Thyroid gland (tissue), 4 donors: ENCODE measurements around the gene FKBP3. TPM values are rescaled to one million over a fixed set of nuclear protein-coding genes. Genes with fewer than 3 reads are reported as not detected.
"Not testable (repeated sequence)": the region's sequence is repeated elsewhere in the genome, so short reads cannot be mapped to it uniquely, and the experiment has no call there.

Source experiments
- DNase-seq, 2 donors: peaks; one replicate each; pipeline ENCODE4 v3.0.0-alpha.2; 2019
- H3K27ac ChIP-seq, 3 donors: fragments of 200-600 bp; sonication (generic); 1 replicate in 2 of 3; 2 replicates in 1 of 3; pipeline ENCODE4 v1.5.1; 2016 to 2019; ENCODE audit warnings: mild to moderate bottlenecking in 1 of 3, moderate library complexity in 1 of 3
- H3K27me3 ChIP-seq: fragments of 200-600 bp; sonication (generic); one replicate; pipeline ENCODE4 v1.5.1; 2019
- H3K36me3 ChIP-seq, 2 donors: fragments of 200-600 bp; sonication (generic); one replicate each; pipeline ENCODE4 v1.5.1; 2016 to 2019
- H3K4me1 ChIP-seq, 2 donors: fragments of 200-600 bp; sonication (generic); one replicate each; pipeline ENCODE4 v1.5.1; 2017 to 2019
- H3K4me3 ChIP-seq, 3 donors: fragments of 200-600 bp; sonication (generic); replicated peaks in 1 of 3; 1 replicate in 2 of 3; 2 replicates in 1 of 3; pipeline ENCODE4 v1.5.1; 2016; ENCODE audit warnings: mild to moderate bottlenecking in 1 of 3
- H3K9me3 ChIP-seq: fragments of 200-600 bp; sonication (generic); one replicate; pipeline ENCODE4 v1.5.1; 2017
- POLR2A ChIP-seq, 2 donors: fragments of 450-650 bp; IDR thresholded peaks; one replicate each; pipeline ENCODE4 v1.6.1; 2017; ENCODE audit warnings: antibody characterized with exemption in 2 of 2, mild to moderate bottlenecking in 2 of 2, moderate library complexity in 1 of 2
- whole genome bisulfite sequencing, 2 donors: methylation state at CpG; one replicate each; pipeline ENCODE4 v1.1.5; 2017; 5-methylcytosine and 5-hydroxymethylcytosine counted together
- intact Hi-C: fragments of 100-400 bp; cut with DNase I; formaldehyde crosslinking; loops from one replicate; pipeline ENCODE4 v1.15.1; 2023
- total RNA-seq, 4 donors: library from RNA; depleted of rRNA; stranded (reverse); fragments of >200 nt; gene quantifications; one replicate each; pipeline ENCODE4 v1.2.3, GENCODE V29; 2016
- TF ChIP-seq, protein P1 (sequence below), 6 experiments: fragments of 200-600 bp in 3 of 6; fragments of 450-650 bp in 3 of 6; sonication (generic) in 3 of 6; IDR thresholded peaks; one replicate each; pipeline ENCODE4 v1.5.1; 2016 to 2019; ENCODE audit warnings: antibody characterized with exemption in 6 of 6, mild to moderate bottlenecking in 2 of 6, inconsistent platforms in 1 of 6, moderate library complexity in 1 of 6

The FKBP3 gene
- total RNA-seq, 4 donors from 2014 or later: 12.3 to 45.1 (median 40.9) TPM

DNA sequence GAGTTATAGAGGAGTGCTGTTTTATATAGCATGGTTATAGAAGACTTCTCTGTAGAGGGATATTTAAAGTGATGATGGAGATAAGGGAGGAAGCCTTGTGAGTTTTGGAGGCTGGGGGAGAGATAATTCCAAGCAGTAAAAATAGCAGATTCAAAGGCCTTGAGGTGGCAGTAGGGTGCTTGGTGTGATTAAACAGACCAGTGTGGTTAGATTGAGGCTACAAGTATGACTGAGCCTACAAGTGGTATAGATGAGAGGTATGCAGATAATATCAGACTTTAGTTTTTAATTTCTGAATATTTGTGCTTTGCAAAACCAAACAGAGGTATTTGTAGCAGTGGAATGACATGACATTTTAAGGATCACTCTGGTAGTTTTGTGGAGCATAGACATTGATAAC lies 21.8 kb upstream of the FKBP3 start:
- no peak overlapping the region for H3K27ac ChIP-seq
- no peak for DNase-seq
- no peaks in the 10 kb centered on the region for H3K9me3 ChIP-seq
- no peaks in the 10 kb centered on the region for H3K27me3 ChIP-seq
- H3K4me1 ChIP-seq: no peaks in the 10 kb centered on the region
- H3K36me3 ChIP-seq: no peaks in the 10 kb centered on the region
- no peak overlapping the region for H3K4me3 ChIP-seq
- intact Hi-C loops: no loop called here
- TF ChIP-seq, protein P1, sequence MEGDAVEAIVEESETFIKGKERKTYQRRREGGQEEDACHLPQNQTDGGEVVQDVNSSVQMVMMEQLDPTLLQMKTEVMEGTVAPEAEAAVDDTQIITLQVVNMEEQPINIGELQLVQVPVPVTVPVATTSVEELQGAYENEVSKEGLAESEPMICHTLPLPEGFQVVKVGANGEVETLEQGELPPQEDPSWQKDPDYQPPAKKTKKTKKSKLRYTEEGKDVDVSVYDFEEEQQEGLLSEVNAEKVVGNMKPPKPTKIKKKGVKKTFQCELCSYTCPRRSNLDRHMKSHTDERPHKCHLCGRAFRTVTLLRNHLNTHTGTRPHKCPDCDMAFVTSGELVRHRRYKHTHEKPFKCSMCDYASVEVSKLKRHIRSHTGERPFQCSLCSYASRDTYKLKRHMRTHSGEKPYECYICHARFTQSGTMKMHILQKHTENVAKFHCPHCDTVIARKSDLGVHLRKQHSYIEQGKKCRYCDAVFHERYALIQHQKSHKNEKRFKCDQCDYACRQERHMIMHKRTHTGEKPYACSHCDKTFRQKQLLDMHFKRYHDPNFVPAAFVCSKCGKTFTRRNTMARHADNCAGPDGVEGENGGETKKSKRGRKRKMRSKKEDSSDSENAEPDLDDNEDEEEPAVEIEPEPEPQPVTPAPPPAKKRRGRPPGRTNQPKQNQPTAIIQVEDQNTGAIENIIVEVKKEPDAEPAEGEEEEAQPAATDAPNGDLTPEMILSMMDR (IDR thresholded peaks at IDR 0.05): no peak
- no peak for TF ChIP-seq POLR2A (IDR thresholded peaks at IDR 0.05)

DNA sequence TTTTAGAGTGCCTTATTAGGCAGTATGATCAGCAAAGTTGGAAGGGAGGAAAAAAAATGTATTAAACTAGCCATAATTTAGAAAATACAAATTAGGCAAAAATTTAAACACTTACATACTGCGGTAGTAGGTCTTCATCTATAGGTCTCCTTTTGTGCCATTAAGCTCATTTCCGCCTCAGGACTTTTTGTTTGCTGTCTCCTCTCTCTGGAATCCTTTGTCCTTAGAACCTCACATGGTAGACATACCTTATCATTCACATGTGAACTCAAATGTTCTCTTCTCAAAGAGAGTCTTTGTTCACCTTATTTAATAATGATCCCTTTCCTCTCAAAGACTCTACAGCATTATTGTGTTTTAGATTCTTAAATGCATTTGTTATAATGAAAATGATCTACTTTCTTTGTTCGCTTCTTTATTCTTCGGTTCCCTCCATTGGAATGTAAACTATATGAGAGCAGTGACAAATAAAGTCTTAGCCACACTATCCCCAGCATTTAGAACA lies 16.2 kb upstream of the FKBP3 start:
- TF ChIP-seq POLR2A (IDR thresholded peaks at IDR 0.05): no peak
- TF ChIP-seq, protein P1 (IDR thresholded peaks at IDR 0.05): no peak
- no peaks in the 10 kb centered on the region for H3K4me1 ChIP-seq
- intact Hi-C loops: no loop called here
- DNase-seq: no peak
- no peak overlapping the region for H3K4me3 ChIP-seq
- WGBS, 2 donors: 96 to 97% methylated on average over 4 of the region's 4 CpGs
- H3K27me3 ChIP-seq: no peaks in the 10 kb centered on the region
- no peak overlapping the region for H3K27ac ChIP-seq
- no peaks in the 10 kb centered on the region for H3K36me3 ChIP-seq
- no peaks in the 10 kb centered on the region for H3K9me3 ChIP-seq

DNA sequence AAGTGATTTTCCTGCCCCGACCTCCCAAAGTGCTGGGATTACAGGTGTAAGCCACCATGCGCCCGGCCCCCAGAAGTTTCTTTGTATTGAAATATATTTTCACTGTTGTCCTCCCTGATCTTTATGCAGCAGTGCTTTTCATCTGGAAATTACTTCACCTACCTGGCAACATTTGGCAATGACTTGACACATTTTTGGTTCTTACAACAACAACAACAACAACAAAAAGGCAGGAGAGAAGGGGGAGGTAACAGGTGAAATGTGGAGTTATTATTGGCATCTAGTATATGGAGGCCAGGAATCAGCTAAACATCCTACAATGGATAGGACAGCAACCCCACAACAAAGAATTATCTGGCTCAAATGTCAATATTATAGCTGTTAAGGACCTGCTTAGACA lies 15.3 kb upstream of the FKBP3 start:
- TF ChIP-seq, protein P1 (IDR thresholded peaks at IDR 0.05): no peak
- no peak for TF ChIP-seq POLR2A (IDR thresholded peaks at IDR 0.05)
- H3K36me3 ChIP-seq: no peaks in the 10 kb centered on the region
- WGBS, 2 donors: 99 to 100% methylated on average over 3 of the region's 3 CpGs
- H3K4me1 ChIP-seq: no peaks in the 10 kb centered on the region
- no peaks in the 10 kb centered on the region for H3K27me3 ChIP-seq
- no peak overlapping the region for H3K27ac ChIP-seq
- no peak for DNase-seq
- no peak overlapping the region for H3K4me3 ChIP-seq
- no peaks in the 10 kb centered on the region for H3K9me3 ChIP-seq
- intact Hi-C loops: no loop called here

DNA sequence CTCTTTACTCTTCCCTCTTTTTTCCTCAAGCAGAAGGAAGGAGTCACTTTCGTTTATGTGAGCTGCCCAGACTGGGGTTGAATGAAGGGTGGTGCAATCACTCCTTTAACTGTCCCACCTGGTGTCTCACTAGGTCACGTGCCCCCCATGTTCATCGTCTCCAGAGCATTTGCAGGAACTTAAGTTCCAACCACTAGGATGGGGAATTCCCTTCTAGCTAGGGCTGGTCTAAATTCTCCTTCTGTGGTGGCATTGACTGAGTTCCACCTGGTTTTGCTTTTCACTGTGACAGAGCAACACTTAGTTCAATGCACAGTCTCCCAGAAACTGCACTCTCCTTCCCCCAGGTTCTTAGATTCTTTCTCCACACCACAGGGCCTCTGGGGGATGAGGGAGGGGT lies 10.9 kb upstream of the FKBP3 start:
- Histone ChIP-seq H3K36me3 (no peaks in the 10 kb centered on the region), H3K27me3 (no peaks in the 10 kb centered on the region), H3K27ac (no peak overlapping the region), H3K9me3 (no peaks in the 10 kb centered on the region), H3K4me1 (no peaks in the 10 kb centered on the region), H3K4me3 (no peak overlapping the region)
- TF ChIP-seq POLR2A (IDR thresholded peaks at IDR 0.05): no peak
- TF ChIP-seq, protein P1 (IDR thresholded peaks at IDR 0.05): no peak
- intact Hi-C loops: no loop called here
- 91 to 96% methylated on average over 3 of the region's 3 CpGs for WGBS, 2 donors
- no peak for DNase-seq

DNA sequence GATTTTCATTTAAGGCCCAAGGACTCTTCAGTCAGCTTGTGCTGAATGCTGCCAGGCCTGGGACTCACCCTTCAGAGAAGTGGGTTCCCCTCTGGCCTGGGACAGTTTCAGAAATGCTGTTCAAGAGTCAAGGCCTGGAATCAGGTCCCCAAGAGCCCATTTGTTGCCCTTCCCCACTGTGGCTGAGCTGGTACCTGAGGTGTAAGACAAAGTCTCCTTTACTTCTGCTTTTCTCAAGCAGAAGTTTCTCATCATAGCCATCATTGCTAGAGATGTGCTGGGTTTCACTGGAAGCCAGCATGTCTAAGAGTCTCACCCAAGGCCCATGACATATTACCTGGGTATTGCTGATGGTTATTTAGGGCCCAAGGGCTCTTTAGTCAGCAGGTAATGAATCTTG lies 10.4 kb upstream of the FKBP3 start:
- intact Hi-C loops: no loop called here
- no peak for TF ChIP-seq POLR2A (IDR thresholded peaks at IDR 0.05)
- TF ChIP-seq, protein P1 (IDR thresholded peaks at IDR 0.05): no peak
- no peak for DNase-seq
- no peak overlapping the region for H3K4me3 ChIP-seq
- no peaks in the 10 kb centered on the region for H3K9me3 ChIP-seq
- H3K27me3 ChIP-seq: no peaks in the 10 kb centered on the region
- no peak overlapping the region for H3K27ac ChIP-seq
- H3K4me1 ChIP-seq: no peaks in the 10 kb centered on the region
- no peaks in the 10 kb centered on the region for H3K36me3 ChIP-seq

DNA sequence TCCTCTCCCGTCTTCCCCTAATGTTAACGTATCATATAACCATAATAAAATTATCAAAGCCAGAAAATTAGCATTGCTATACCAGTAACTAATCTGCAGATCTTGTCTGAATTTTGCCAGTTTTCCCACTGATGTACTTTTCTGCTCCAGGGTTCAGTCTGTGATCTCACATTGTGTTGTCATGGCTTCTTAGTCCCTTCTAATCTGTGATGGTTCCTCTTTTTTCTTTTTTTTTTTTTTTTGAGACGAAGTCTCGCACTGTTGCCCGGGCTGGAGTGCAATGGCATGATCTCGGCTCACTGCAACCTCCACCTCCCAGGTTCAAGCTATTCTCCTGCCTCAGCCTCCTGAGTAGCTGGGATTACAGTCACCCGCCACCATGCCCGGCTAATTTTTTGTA lies 7.8 kb upstream of the FKBP3 start:
- H3K9me3 ChIP-seq, H3K27ac ChIP-seq, H3K36me3 ChIP-seq, DNase-seq, intact Hi-C loops, H3K4me3 ChIP-seq, H3K27me3 ChIP-seq, H3K4me1 ChIP-seq: not testable (repeated sequence)
- 94 to 96% methylated on average over 8 of the region's 8 CpGs for WGBS, 2 donors
